ENCODE results near the gene TTN. TPM values are rescaled to one million over a fixed set of nuclear protein-coding genes. Genes with fewer than 3 reads are reported as not detected.

The TTN gene
- total RNA-seq, 1 experiment from 2014 or later, result 0.05 TPM

- RAD21 ChIA-PET (ENCODE audit: low non-redundant PET in 1 of 2, low total read pairs in 2 of 2, uncharacterized antibody in 2 of 2, unreplicated experiment in 2 of 2), result no interaction called here
- H3K4me1 ChIP-seq (ENCODE audit: control insufficient read depth in 1 of 2, insufficient read depth in 2 of 2, low read length in 2 of 2), result peaks cover 10 to 30% of the 10 kb centered on the region in 2 experiments; a peak in 3 of 4 replicates
Measured at GRCh38 chr2:178479758-178480226, 327.4 kb downstream of the TTN start.

GRCh38 chr2:178479275-178479616 is 328.0 kb downstream of the TTN start:
- Histone ChIP-seq H3K9ac (ENCODE audit: low read length) (peak overlapping the region; percentile 77), H4K20me1 (ENCODE audit: insufficient read depth) (no peaks in the 10 kb centered on the region), H3K27ac (ENCODE audit: low read depth, low read length) (no peak overlapping the region; the same call in 1 of the 2 replicates), H3K4me1 (ENCODE audit: control insufficient read depth in 1 of 2, insufficient read depth in 2 of 2, low read length in 2 of 2) (peaks cover 10 to 30% of the 10 kb centered on the region in 2 experiments; a peak in 3 of 4 replicates), H3K9me3 (ENCODE audit: control insufficient read depth in 1 of 2, insufficient read depth in 1 of 2, low read depth in 1 of 2, low read length in 2 of 2) (no peaks in the 10 kb centered on the region), H3K9me2 (ENCODE audit: insufficient read depth) (no peaks in the 10 kb centered on the region), H3K27me3 (ENCODE audit: insufficient read depth, low read length) (no peaks in the 10 kb centered on the region), H3K4me2 (ENCODE audit: low read length) (peak overlapping the region; percentile 100), H2AFZ (ENCODE audit: low read depth, low read length, poor library complexity, severe bottlenecking) (peak overlapping the region; percentile 100), H3K79me2 (ENCODE audit: insufficient read depth, low read length) (peaks cover 35% of the 10 kb centered on the region), H3K4me3 (replicated peaks in 1 of 2; ENCODE audit: low read depth in 1 of 2, low read length in 2 of 2) (peak overlapping the region; percentile 75 to 92), H3K36me3 (ENCODE audit: control insufficient read depth in 1 of 2, insufficient read depth in 2 of 2, low read length in 2 of 2) (no peaks in the 10 kb centered on the region)
- ChIA-PET RAD21 (ENCODE audit: low non-redundant PET in 1 of 2, low total read pairs in 2 of 2, uncharacterized antibody in 2 of 2, unreplicated experiment in 2 of 2) (no interaction called here), CTCF (no interaction called here), POLR2A (no interaction called here)
- DNase-seq (ENCODE audit: low read depth, low spot score) (no peak), ATAC-seq (no peak)
- no peak for TF ChIP-seq ZFX (IDR thresholded peaks at IDR 0.05)
- TF ChIP-seq CTCF (IDR thresholded peaks at IDR 0.05 in 2 of 3, conservative IDR thresholded peaks at IDR 0.05 in 1 of 3; ENCODE audit: borderline replicate concordance in 1 of 3, insufficient read depth in 1 of 3, low read depth in 2 of 3, low read length in 2 of 3), result 0 out of 6 replicates have a peak, but pooled peaks of 1 of the 3 experiments have one; percentile 5
- intact Hi-C loops (cut with micrococcal nuclease), result no loop called here
- BruUV-seq (replicated peaks), result no TSS peak

More at GRCh38 chr2:178479758-178480226, 327.4 kb downstream of the TTN start:
- H4K20me1 ChIP-seq (ENCODE audit: insufficient read depth), result no peaks in the 10 kb centered on the region
- H3K27me3 ChIP-seq (ENCODE audit: insufficient read depth, low read length), result no peaks in the 10 kb centered on the region
- peak overlapping the region; percentile 61 for H3K9ac ChIP-seq (ENCODE audit: low read length)
- peak overlapping the region; percentile 100 for H2AFZ ChIP-seq (ENCODE audit: low read depth, low read length, poor library complexity, severe bottlenecking)
- H3K4me2 ChIP-seq (ENCODE audit: low read length), result peak overlapping the region; percentile 100
- no peaks in the 10 kb centered on the region for H3K36me3 ChIP-seq (ENCODE audit: control insufficient read depth in 1 of 2, insufficient read depth in 2 of 2, low read length in 2 of 2)
- H3K9me3 ChIP-seq (ENCODE audit: control insufficient read depth in 1 of 2, insufficient read depth in 1 of 2, low read depth in 1 of 2, low read length in 2 of 2), result no peaks in the 10 kb centered on the region
- peak overlapping the region; percentile 22 for H3K27ac ChIP-seq (ENCODE audit: low read depth, low read length)
- no TSS peak for BruUV-seq (replicated peaks)
- H3K79me2 ChIP-seq (ENCODE audit: insufficient read depth, low read length), result peaks cover 40% of the 10 kb centered on the region
- ATAC-seq (no peak), DNase-seq (ENCODE audit: low read depth, low spot score) (no peak)
- no peaks in the 10 kb centered on the region for H3K9me2 ChIP-seq (ENCODE audit: insufficient read depth)
- CTCF ChIA-PET, result no interaction called here
- H3K4me3 ChIP-seq (replicated peaks in 1 of 2; ENCODE audit: low read depth in 1 of 2, low read length in 2 of 2), result peak overlapping the region; percentile 70 to 92
- TF ChIP-seq EGR1 (IDR thresholded peaks at IDR 0.05; ENCODE audit: low read depth) (no peak), POLR2A (IDR thresholded peaks at IDR 0.05; ENCODE audit: borderline replicate concordance, extremely low read depth, insufficient read depth, insufficient read length) (peak; percentile 56)
- POLR2A ChIA-PET, result interaction anchor here (0.9 to 1.0 kb wide), 2 partner anchors 14 to 29 kb away, joined by 3 to 5 read pairs; partner anchors contain the start of genes PJVK and PRKRA
- intact Hi-C loops (cut with micrococcal nuclease), result no loop called here

Data from HCT116 (cell line).